B cell (primary cell): ENCODE results near the gene EXD3. TPM values are rescaled to one million over a fixed set of nuclear protein-coding genes. Genes with fewer than 3 reads are reported as not detected.

Source experiments
- ATAC-seq: fragments of 200-7000 bp; cut with Tn5 transposase; one replicate; pipeline ENCODE4 v1.10.0; 2021; ENCODE audit warnings: low read depth, mild to moderate bottlenecking, moderate number of reproducible peaks, moderate library complexity
- CTCF ChIA-PET: fragments of 350-600 bp; sonication (Branson Sonifier 250); formaldehyde crosslinking; loops from one replicate; lab custom pipeline; 2021; ENCODE audit warnings: antibody characterized with exemption, inconsistent platforms; lab: Charles Lee
- POLR2A ChIA-PET: fragments of 350-600 bp; sonication (Branson Sonifier 250); formaldehyde crosslinking; loops from one replicate; lab custom pipeline; 2021; ENCODE audit warnings: antibody characterized with exemption; lab: Charles Lee
- DNase-seq: peaks from one replicate; pipeline ENCODE4 v3.0.0; 2013
- H2AFZ ChIP-seq: 2 replicates; pipeline ENCODE4 v1.6.1; 2012; ENCODE audit warnings: mild to moderate bottlenecking, low read depth, low read length; ENCODE audit not compliant: insufficient read depth, poor library complexity, severe bottlenecking
- H3K27ac ChIP-seq, 2 donors: 1 replicate in 1 of 2; 2 replicates in 1 of 2; pipeline ENCODE4 v1.5.1; 2012 to 2013; ENCODE audit warnings: low read length in 2 of 2, mild to moderate bottlenecking in 2 of 2, moderate library complexity in 1 of 2
- H3K27me3 ChIP-seq, 4 experiments: fragments of 200-600 bp in 1 of 4; sonication (generic) in 1 of 4; replicated peaks in 1 of 4; 1 replicate in 2 of 4; 2 replicates in 2 of 4; pipeline versions ENCODE4 v1.6.1 to v1.7.0; 2013 to 2016; ENCODE audit warnings: low read length in 3 of 4, mild to moderate bottlenecking in 2 of 4, mixed read lengths in 1 of 4, moderate library complexity in 1 of 4; ENCODE audit not compliant: insufficient read depth in 4 of 4, control insufficient read depth in 3 of 4; ENCODE audit errors: control extremely low read depth in 1 of 4
- H3K36me3 ChIP-seq, 2 experiments: replicated peaks in 1 of 2; 1 replicate in 1 of 2; 2 replicates in 1 of 2; pipeline versions ENCODE4 v1.6.1 to v1.7.1; 2013; ENCODE audit warnings: low read length in 1 of 2; ENCODE audit not compliant: insufficient read depth in 2 of 2, control insufficient read depth in 1 of 2; ENCODE audit errors: control extremely low read depth in 1 of 2, extremely low read depth in 1 of 2
- H3K4me1 ChIP-seq, 2 donors: fragments of 200-600 bp in 1 of 2; sonication (generic) in 1 of 2; 1 replicate in 1 of 2; 2 replicates in 1 of 2; pipeline versions ENCODE4 v1.5.1 to v1.6.1; 2013 to 2017; ENCODE audit warnings: low read length in 2 of 2; ENCODE audit not compliant: control insufficient read depth in 2 of 2, insufficient read depth in 2 of 2
- H3K4me2 ChIP-seq: replicated peaks from 2 replicates; pipeline ENCODE3; 2012; ENCODE audit warnings: mild to moderate bottlenecking, low read depth, low read length; ENCODE audit not compliant: poor library complexity, severe bottlenecking
- H3K4me3 ChIP-seq, 5 experiments: fragments of 200-600 bp in 1 of 5; sonication (generic) in 1 of 5; 1 replicate in 3 of 5; 2 replicates in 2 of 5; pipeline versions ENCODE4 v1.5.1 to v1.7.0; 2011 to 2016; ENCODE audit warnings: low read length in 4 of 5, mild to moderate bottlenecking in 4 of 5, low read depth in 2 of 5, control low read depth in 1 of 5, moderate library complexity in 1 of 5; ENCODE audit not compliant: insufficient read depth in 1 of 5; ENCODE audit errors: control extremely low read depth in 1 of 5, extremely low read depth in 1 of 5
- H3K79me2 ChIP-seq: fragments of 200-600 bp; sonication (generic); one replicate; pipeline ENCODE4 v1.6.0; 2016; ENCODE audit warnings: low read length; ENCODE audit not compliant: control insufficient read depth, insufficient read depth
- H3K9ac ChIP-seq: fragments of 200-600 bp; sonication (generic); 2 replicates; pipeline ENCODE4 v1.6.1; 2017; ENCODE audit warnings: mild to moderate bottlenecking, low read length, moderate library complexity
- H3K9me3 ChIP-seq, 3 donors: one replicate each; pipeline versions ENCODE4 v1.6.1 to v1.7.1; 2013; ENCODE audit warnings: low read length in 2 of 3; ENCODE audit not compliant: control insufficient read depth in 2 of 3, insufficient read depth in 1 of 3; ENCODE audit errors: control extremely low read depth in 1 of 3
- H4K20me1 ChIP-seq: 2 replicates; pipeline ENCODE4 v1.6.0; 2012; ENCODE audit warnings: mild to moderate bottlenecking, low read length; ENCODE audit not compliant: insufficient read depth, control insufficient read depth, poor library complexity, severe bottlenecking
- H3K27ac Mint-ChIP-seq: one replicate; pipeline ENCODE4 v1.8.0; 2021; ENCODE audit warnings: mixed read lengths
- H3K27me3 Mint-ChIP-seq: one replicate; pipeline ENCODE4 v1.8.0; 2021; ENCODE audit warnings: mixed read lengths
- H3K4me1 Mint-ChIP-seq: one replicate; pipeline ENCODE4 v1.8.0; 2021; ENCODE audit warnings: mixed read lengths
- H3K4me3 Mint-ChIP-seq: one replicate; pipeline ENCODE4 v1.8.0; 2021; ENCODE audit warnings: mixed read lengths
- H3K9me3 Mint-ChIP-seq: one replicate; pipeline ENCODE4 v1.8.0; 2022; ENCODE audit warnings: mixed read lengths; ENCODE audit not compliant: insufficient read depth
- CTCF ChIP-seq: fragments of 200-600 bp; IDR thresholded peaks from one replicate; pipeline ENCODE4 v1.8.0; 2022; ENCODE audit warnings: antibody characterized with exemption, mild to moderate bottlenecking
- EZH2 ChIP-seq: IDR thresholded peaks from 2 replicates; pipeline ENCODE4 v1.6.1; 2012; ENCODE audit warnings: borderline replicate concordance, low read depth, mild to moderate bottlenecking, moderate library complexity, low read length; ENCODE audit not compliant: insufficient read depth, poor library complexity, severe bottlenecking
- WGBS: methylation state at CpG from one replicate; pipeline ENCODE4 v1.1.5; 2013; ENCODE audit warnings: missing lambda C conversion rate; ENCODE audit not compliant: insufficient coverage; 5-methylcytosine and 5-hydroxymethylcytosine counted together
- intact Hi-C: fragments of 100-400 bp; cut with micrococcal nuclease; formaldehyde crosslinking; loops from one replicate; pipeline ENCODE4 v1.10.0; 2022
- polyA plus RNA-seq: library from polyadenylated mRNA; depleted of rRNA; stranded (reverse); fragments of >200 nt; gene quantifications from 2 replicates; pipeline ENCODE4 v1.2.3, GENCODE V29; 2012
- total RNA-seq, 2 donors: library from RNA; stranded (reverse); fragments of 120-200 nt in 1 of 2; gene quantifications; 1 replicate in 1 of 2; 2 replicates in 1 of 2; pipeline versions ENCODE4 v1.2.3 to v1.2.4, GENCODE V29; 2013 to 2022

The EXD3 gene
- total and polyA plus RNA-seq, 2 donors (not counting 1 experiment from before 2014, with no cell fraction given): 22.5 to 23.7 TPM

GRCh38 chr9:137276473-137277328 is 146.3 kb downstream of the EXD3 start:
- no peaks in the 10 kb centered on the region for H3K27me3 ChIP-seq
- ATAC-seq (peak; percentile 16), DNase-seq (peak; percentile 8)
- no peaks in the 10 kb centered on the region for H3K9me3 ChIP-seq
- H3K4me1 Mint-ChIP-seq: peaks cover 38% of the 10 kb centered on the region
- H3K9me3 Mint-ChIP-seq: no peaks in the 10 kb centered on the region
- no peak for TF ChIP-seq CTCF
- no peak for TF ChIP-seq EZH2
- H3K4me3 Mint-ChIP-seq: peak overlapping the region; percentile 90
- POLR2A ChIA-PET: interaction anchor here (0.6 to 1.5 kb wide), 7 partner anchors 9 to 149 kb away, joined by 3 to 7 read pairs (median 4); partner anchors contain the start of genes ANAPC2, EXD3, NOXA1 and SSNA1
- peak overlapping the region; percentile 76 to 79 for H3K27ac ChIP-seq
- H3K9ac ChIP-seq: peak overlapping the region; percentile 83
- H2AFZ ChIP-seq: peak overlapping the region; percentile 65
- peak overlapping the region; percentile 93 for H3K27ac Mint-ChIP-seq
- peak overlapping the region; percentile 12 to 88 (median 82) for H3K4me3 ChIP-seq
- H3K27me3 Mint-ChIP-seq: no peaks in the 10 kb centered on the region
- H3K4me2 ChIP-seq: peak overlapping the region; percentile 100
- WGBS: 45% methylated on average over 25 of the region's 30 CpGs
- H3K79me2 ChIP-seq: peaks cover 37% of the 10 kb centered on the region
- peaks cover 30 to 54% of the 10 kb centered on the region in 2 donors for H3K4me1 ChIP-seq
- peaks cover 24% of the 10 kb centered on the region for H4K20me1 ChIP-seq
- CTCF ChIA-PET: interaction anchor here (0.8 to 1.9 kb wide), 7 partner anchors 9 to 40 kb away, joined by 3 to 7 read pairs (median 3); no protein-coding TSS in a partner anchor
- intact Hi-C loops: loop anchor here (1.0 kb wide), 2 partner anchors 21 to 44 kb away; partner anchors contain the start of gene NELFB
- H3K36me3 ChIP-seq: peaks cover 0 to 12% of the 10 kb centered on the region in 2 experiments
